Adrenal gland (tissue), 12 donors: Measurements from ENCODE around the gene RER1. TPM values are rescaled to one million over a fixed set of nuclear protein-coding genes. Genes with fewer than 3 reads are reported as not detected.

Experiments used
- DNase-seq, 7 donors: peaks; one replicate each; pipeline ENCODE4 v3.0.0-alpha.2; 2019 to 2020
- H3K27ac ChIP-seq, 5 donors: fragments of 200-600 bp; sonication (generic) in 4 of 5; 1 replicate in 3 of 5; 2 replicates in 2 of 5; pipeline versions ENCODE4 v1.5.1 to v1.8.0; 2016 to 2020; ENCODE audit warnings: mild to moderate bottlenecking in 1 of 5
- H3K27me3 ChIP-seq: fragments of 200-600 bp; 2 replicates; pipeline ENCODE4 v1.8.0; 2021
- H3K36me3 ChIP-seq, 2 donors: fragments of 200-600 bp; replicated peaks in 1 of 2; 1 replicate in 1 of 2; 2 replicates in 1 of 2; pipeline versions ENCODE4 v1.5.1 to v1.8.0; 2018 to 2022
- H3K4me1 ChIP-seq, 2 donors: fragments of 200-600 bp; replicated peaks in 1 of 2; 1 replicate in 1 of 2; 2 replicates in 1 of 2; pipeline versions ENCODE4 v1.5.1 to v1.8.0; 2018 to 2021
- H3K4me3 ChIP-seq, 4 donors: fragments of 200-600 bp; sonication (generic) in 3 of 4; one replicate each; pipeline ENCODE4 v1.5.1; 2016 to 2018
- H3K9me3 ChIP-seq, 3 donors: fragments of 200-600 bp; sonication (generic) in 1 of 3; replicated peaks in 1 of 3; 1 replicate in 2 of 3; 2 replicates in 1 of 3; pipeline versions ENCODE4 v1.5.1 to v1.8.0; 2016 to 2021
- CTCF ChIP-seq, 6 experiments: fragments of 450-650 bp in 4 of 6; fragments of 200-600 bp in 2 of 6; sonication (generic) in 1 of 6; IDR thresholded peaks; 1 replicate in 5 of 6; 2 replicates in 1 of 6; pipeline versions ENCODE4 v1.5.1 to v1.8.0; 2016 to 2021; ENCODE audit warnings: antibody characterized with exemption in 6 of 6, mild to moderate bottlenecking in 2 of 6, moderate library complexity in 1 of 6
- POLR2A ChIP-seq, 2 donors: fragments of 450-650 bp; IDR thresholded peaks; one replicate each; pipeline ENCODE4 v1.6.1; 2017; ENCODE audit warnings: antibody characterized with exemption in 2 of 2, mild to moderate bottlenecking in 2 of 2, moderate library complexity in 1 of 2
- whole genome bisulfite sequencing, 4 donors: extraction: QIAGEN DNeasy Blood & Tissue Kit in 2 of 4; methylation state at CpG; one replicate each; pipeline versions ENCODE4 v1.1.5 to v1.1.7; 2013 to 2017; 5-methylcytosine and 5-hydroxymethylcytosine counted together
- intact Hi-C, 2 donors: fragments of 100-400 bp; cut with DNase I; formaldehyde crosslinking; loops; one replicate each; pipeline versions ENCODE4 v1.14.1 to v1.15.0; 2022 to 2023
- polyA plus RNA-seq, 3 donors: library from polyadenylated mRNA; stranded (reverse); fragments of 200-250 nt in 2 of 3; fragments of 350-450 nt in 1 of 3; fragmentation: Illumina TruSeq in 1 of 3; extraction: RNeasy Lipid Tissue Mini Kit (QIAGEN cat#74804) in 1 of 3; gene quantifications; one replicate each; pipeline ENCODE4 v1.2.3, GENCODE V29; 2013 to 2014
- total RNA-seq, 9 donors: library from RNA; depleted of rRNA in 4 of 9; stranded (reverse); fragments of >200 nt in 4 of 9; fragments of 120-200 nt in 1 of 9; fragmentation: NEBNext Ultra II Directional in 1 of 9; extraction: Animal tissue kit (Norgen Biotek cat#: 25700) in 1 of 9; gene quantifications; one replicate each; pipeline versions ENCODE4 v1.1.0 to v1.2.4, GENCODE V29; 2013 to 2023
- donor health status: healthy with polysubstance abuse.
- donor health status: Bipolar disorder and iron deficiency.
- donor health status: DM: yes; HTN: yes; CAD: no.
- donor health status: DM: no; HTN: no; CAD: no.
- donor health status: DM: no; HTN: no; CAD: no.
- donor health status: DM: yes; HTN: yes; CAD: no.

Gene RER1
- total and polyA plus RNA-seq, 12 donors, result 106 to 345 (median 167) TPM

DNA sequence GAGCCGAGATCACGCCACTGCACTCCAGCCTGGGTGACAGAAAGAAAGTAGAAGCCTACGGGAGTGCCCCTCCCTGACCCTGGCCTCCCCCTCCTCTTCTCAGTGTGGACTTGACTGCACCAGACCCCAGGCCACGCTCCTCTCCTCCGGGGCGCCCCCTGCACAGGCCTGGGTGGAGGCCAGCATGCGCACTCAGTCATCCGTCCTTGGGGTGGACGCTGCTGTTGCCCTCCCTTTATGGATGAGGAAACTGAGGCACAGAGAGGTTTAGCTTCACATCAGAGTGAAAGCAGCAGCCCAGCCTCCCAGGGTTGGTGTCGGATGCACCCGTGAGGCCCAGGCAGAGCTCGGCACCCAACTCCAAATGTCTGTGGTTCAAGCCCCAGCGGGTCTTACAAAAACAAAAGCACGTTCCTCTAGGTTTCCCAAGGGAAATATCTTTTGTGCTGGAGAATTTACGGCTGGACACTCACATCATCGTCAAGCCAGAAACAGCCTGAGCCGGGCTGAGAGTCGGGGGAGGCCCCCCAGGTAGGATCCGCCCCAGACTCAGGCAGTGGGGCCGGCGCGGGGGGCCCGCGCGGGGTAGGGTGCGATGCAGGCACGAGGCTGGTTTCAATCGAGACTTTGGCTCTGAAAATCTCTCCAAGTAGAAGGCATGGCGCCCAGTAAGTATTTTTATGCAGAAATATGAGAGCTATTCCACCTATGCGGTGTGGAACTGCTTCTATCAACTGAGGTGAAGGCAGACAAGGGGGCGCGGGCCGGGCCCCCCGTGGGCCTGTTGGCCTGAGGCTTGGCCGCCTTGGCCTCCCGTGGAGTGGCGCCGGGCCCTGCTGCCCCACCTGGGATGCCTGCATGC, 36.9 kb upstream of the RER1 start:
- Histone ChIP-seq H3K36me3 (no peaks in the 10 kb centered on the region), H3K4me1 (no peaks in the 10 kb centered on the region), H3K9me3 (no peaks in the 10 kb centered on the region), H3K27me3 (no peaks in the 10 kb centered on the region), H3K27ac (no peak overlapping the region), H3K4me3 (no peak overlapping the region)
- no peak for TF ChIP-seq POLR2A (IDR thresholded peaks at IDR 0.05)
- no peak for TF ChIP-seq CTCF (IDR thresholded peaks at IDR 0.05)
- DNase-seq, result no peak
- 59 to 86% (median 71%) methylated on average over 12 to 38 of the region's 38 CpGs for WGBS, 4 donors
- intact Hi-C loops, result no loop called here

DNA sequence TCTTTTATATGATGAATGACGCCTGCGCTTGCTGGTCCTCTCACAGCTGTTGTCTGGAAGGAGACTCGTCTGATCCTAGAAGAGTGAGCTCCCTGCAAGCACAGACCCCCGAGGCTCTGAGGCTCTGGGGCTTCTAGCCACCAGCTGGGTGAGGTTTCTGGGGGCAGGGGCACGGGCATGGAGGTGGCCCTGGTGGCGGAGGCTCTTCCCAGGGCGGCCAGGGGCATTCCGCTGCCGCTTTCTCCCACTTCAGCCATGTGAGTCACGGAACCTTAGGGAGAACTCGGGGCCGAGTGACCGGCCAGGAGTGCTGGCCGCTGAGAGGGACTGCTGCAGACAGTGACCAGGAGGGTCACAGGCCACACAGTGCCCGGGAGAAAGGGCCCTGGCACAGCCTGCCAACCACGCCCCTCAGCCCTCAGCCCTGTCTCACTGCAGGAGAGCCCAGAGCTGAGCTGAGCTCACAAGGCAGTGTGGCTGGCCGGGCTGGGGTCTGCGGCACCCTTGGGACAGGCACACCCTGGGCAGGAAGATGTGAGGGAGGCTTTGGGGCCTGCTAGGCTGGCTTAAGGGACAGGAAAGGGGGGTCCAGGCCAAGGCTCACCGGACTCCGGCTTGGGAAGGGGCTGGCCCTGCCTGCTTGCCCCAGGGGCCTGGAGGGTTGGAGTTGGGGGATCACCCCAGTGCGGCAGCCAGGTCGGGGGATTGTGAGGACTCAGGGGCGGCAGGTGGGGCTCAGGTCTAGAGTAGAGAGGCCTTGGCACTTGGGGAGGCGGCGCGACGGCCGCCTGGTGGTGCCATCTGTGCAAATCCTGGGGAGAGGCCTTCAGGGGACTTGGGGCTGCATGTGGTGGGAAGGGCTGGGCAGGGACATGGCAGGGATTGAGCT, 36.0 kb upstream of the RER1 start:
- intact Hi-C loops, result no loop called here
- TF ChIP-seq POLR2A (IDR thresholded peaks at IDR 0.05), result no peak
- no peak for TF ChIP-seq CTCF (IDR thresholded peaks at IDR 0.05)
- no peaks in the 10 kb centered on the region for H3K36me3 ChIP-seq
- no peak for DNase-seq
- H3K4me3 ChIP-seq, result no peak overlapping the region
- no peaks in the 10 kb centered on the region for H3K27me3 ChIP-seq
- H3K9me3 ChIP-seq, result no peaks in the 10 kb centered on the region
- H3K4me1 ChIP-seq, result no peaks in the 10 kb centered on the region
- WGBS, 4 donors, result 82 to 89% (median 87%) methylated on average over 7 to 28 of the region's 28 CpGs
- H3K27ac ChIP-seq, result no peak overlapping the region

DNA sequence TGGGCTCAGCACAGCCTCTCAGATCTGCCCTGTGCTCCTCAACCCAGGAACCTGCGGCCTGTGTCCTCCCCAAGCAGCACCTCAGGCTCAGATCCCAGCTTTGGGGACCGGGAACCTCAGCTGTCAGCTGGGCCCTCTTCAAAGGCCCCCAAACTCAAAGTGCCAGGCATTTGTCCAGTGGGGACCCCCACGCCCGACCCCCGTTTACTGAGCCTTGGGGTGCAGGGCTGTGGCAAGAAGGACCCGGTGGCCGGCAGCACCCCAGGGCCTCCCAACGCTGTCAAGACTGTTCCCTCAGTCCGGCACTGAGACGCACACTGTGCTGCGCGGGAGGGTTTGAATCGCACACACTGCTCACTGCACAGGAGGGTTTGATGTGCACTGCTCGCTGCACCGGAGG, 35.2 kb upstream of the RER1 start:
- H3K27me3 ChIP-seq, result no peaks in the 10 kb centered on the region
- DNase-seq, result no peak
- H3K36me3 ChIP-seq, result no peaks in the 10 kb centered on the region
- no peaks in the 10 kb centered on the region for H3K9me3 ChIP-seq
- 87 to 92% (median 91%) methylated on average over 10 to 15 of the region's 15 CpGs for WGBS, 4 donors
- TF ChIP-seq POLR2A (IDR thresholded peaks at IDR 0.05), result no peak
- no peak for TF ChIP-seq CTCF (IDR thresholded peaks at IDR 0.05)
- intact Hi-C loops, result no loop called here
- H3K27ac ChIP-seq, result no peak overlapping the region
- H3K4me1 ChIP-seq, result no peaks in the 10 kb centered on the region
- no peak overlapping the region for H3K4me3 ChIP-seq
